Activated gamma-delta T cell (primary cell): Measurements from ENCODE around the gene PHF10.
"Not testable (repeated sequence)": the region's sequence is repeated elsewhere in the genome, so short reads cannot be mapped to it uniquely, and the experiment has no call there.

Experiments
- DNase-seq: peaks from one replicate; lab custom pipeline; 2025; lab: John Stamatoyannopoulos, UW

The PHF10 gene

DNA sequence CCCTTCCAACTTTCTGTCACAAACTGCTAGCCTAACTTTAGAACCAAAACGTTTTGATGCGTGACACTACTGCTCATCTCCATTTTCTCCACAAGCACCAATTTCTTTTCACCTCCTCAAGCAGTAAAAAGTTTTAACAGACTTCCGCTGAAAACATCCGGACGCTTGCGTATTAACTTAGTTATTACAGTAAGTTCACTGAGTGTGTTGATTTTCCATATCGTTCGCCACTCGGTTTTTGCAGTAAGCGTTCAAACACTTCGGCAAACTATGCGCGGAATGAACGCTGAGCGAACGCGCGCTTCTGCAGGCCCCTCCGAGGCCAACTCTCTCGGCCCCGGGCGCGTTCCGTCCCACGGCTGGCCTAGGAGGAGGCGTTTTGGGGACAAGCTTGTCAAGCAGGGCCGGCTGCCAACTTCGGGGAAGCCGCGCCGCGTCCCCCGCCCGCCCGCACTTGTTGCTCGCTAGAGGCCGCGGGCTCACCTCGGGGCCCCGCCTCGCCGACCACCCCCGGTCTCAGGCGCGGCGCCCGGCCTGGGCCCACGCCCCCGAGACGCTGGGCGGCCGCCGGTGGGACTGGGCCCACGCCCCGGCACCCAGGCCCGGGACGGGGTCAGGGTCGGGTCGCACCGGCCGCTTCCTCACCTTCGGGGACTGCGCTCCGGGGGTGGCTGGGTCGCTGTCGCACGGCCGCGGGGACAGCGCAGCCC, 945 bp downstream of the PHF10 start:
- peak; percentile 60 for DNase-seq

DNA sequence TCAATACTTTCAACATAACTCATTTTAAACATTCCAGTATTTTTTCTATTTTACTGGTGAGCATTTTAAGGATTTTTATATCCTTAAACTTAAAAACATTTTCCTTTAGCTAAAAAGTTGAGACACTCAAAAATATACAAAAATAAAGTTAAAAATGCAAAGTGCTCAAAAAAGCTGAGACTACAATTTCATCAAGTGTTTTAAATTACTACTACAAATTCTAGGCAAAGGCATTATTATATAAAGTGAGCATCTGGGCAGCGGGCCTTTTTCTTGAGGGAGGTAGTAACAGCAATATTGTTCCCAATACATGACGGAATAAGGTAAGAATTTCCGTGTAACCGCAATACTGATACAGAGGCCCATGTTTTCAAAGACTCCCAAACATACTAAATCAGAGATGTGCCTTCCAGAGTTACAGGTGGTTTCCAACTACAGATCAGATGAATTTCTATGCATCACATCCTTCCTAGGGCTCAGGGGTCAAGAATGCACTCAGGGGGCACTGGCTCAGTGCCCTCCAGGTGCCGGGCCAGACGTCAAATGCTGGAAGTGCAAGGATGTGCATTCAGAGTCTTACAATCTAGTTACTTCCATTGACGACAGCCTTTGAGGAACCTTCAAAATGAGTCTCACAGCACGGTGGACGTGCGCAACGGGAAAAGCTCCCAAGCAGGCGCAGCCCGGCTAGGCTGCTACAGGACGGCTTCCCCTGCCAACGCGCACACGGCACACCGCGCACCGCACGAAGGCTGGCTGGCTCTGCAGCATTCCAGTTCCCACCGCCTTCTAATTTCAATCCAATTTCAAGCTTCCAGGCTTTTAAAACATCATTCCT, 1.7 kb downstream of the PHF10 start:
- DNase-seq, result peak; percentile 16

DNA sequence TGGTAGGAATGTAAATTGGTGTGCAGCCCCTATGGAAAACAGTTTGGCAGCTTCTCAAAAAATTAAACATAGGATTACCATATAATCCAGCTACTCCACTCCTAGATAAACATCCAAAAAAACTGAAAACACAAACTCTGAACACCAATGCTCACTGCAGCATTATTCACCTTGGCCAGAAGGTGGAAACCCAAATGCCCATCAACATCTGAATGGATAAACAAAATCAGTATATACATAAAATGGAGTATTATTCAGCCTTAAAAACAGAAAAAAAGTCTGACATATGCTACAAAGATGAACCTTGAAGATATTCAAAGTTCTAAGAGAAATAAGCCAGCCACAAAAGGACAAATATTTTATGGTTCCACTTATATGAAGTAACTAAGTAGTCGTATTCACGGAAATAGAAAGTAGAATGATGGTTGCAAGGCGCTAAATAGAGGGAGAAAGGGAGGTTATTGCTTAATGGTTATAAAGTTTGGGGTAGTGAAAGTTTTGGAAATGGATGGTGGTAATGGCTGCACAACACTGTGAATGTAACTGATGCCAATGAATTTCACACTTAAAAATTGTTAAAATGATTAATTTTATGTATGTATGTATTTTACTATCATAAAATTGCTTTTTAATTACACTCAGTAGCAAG, 4.0 kb downstream of the PHF10 start:
- no peak for DNase-seq

DNA sequence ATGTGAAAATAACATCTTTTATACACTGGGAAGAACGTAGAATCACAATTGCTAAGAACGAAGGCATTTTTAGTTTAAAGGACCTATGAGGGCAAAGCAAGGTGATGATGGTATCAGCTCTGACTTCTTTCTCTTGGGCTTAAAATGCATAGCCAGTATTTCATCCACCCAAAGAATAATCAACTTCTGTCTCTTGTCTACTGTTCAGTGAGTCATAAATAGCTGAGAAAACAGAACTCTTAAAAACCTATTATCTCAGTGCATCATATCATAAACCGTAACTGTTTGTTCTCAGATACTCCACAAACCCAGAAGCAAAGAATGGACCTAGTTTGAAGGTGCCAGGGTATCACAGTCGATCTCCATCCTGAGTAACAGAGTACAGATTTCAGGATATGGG, 5.2 kb downstream of the PHF10 start:
- DNase-seq, result no peak

DNA sequence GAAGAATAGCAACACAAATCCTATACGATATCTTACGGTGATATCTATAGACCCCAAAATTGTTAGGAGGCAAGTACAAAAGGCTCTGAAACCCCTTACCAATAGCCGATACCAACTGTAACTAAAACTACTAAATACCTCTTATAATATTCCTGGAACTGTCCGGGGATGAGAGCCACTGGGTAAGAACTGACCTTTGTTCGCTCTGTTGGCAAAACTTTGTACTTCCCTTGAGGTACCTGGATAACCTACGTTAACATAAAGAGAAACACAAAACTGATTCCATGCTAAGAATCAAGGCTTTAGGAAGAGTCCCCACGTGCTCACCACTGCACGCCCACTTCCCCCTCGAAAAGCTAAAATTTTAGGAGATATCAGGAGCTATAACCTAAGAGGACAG, 9.7 kb downstream of the PHF10 start:
- DNase-seq, result no peak

DNA sequence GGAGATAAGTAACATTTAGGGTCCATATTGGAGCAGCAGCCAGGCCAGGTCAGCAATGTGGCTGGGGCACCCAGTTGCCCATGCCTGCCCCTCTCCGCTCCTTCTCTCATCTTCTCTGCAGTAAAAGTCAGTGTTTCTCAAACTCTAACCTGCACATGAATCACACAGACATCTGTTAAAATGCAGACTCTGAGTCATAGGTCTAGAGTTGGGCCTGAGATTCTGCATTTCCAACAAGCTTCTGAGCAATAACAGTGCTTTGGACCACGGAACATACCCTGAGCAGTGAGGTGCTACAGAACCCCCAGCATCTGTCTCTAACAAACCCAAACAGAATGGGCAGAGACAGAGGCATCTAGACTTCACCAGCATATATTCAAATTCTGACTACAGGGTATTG, 10.1 kb downstream of the PHF10 start:
- DNase-seq, result no peak

DNA sequence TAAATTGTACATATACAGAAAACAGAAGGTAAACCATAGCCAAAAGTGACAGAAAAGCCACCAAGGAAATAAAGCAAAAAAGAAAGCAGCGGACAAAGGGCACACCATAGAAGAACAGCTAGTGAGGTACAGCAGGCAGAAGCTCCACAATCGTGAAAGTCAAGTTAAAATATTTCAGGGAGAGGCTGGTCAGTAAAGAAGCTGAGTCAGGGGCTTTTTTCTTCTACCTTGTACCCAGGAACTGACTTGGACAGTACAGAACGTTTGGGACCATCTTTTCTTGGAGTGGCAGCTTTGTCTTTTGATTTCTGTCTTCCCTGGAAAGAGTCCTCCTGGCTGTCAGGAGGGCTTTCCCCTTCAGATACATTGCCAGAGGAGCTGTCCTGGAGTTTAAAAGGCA, 14.3 kb downstream of the PHF10 start:
- no peak for DNase-seq

DNA sequence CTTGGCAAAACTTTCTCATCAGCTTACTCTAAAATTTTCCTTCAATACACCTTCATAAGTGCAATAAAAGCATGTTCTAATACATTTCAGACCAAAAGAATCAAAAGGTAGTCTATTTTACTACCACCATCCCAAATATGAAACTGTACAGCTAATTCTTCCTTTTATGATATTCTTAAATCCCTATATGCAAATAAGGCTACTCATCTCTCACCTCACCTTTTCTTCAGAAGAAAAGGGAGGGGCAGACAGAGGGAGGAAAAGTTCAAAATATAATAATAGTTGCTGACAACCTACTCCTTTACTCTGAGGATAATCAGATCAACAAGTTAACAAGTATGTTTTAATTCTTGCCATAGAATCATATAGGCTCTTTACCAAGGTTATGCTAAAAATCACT, 15.0 kb downstream of the PHF10 start:
- DNase-seq, result no peak

DNA sequence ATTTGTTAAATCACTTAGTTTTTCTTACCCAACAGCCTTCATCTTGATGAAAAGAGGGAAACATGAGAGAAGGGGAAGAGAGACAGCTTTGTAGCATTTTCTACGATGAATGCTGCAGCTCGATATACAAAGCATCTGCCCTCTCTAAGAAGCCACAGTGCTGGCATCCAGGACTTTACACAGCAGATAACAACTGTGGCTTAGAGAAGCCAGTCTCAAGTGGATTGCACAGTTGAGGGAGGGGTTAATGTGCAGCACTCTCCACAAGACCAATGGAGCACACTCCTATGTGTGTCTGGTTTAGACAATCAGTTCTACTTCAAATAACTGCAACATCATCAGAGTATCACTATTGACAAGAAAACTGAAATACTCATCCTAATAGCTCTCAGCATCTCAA, 16.5 kb downstream of the PHF10 start:
- DNase-seq, result no peak

DNA sequence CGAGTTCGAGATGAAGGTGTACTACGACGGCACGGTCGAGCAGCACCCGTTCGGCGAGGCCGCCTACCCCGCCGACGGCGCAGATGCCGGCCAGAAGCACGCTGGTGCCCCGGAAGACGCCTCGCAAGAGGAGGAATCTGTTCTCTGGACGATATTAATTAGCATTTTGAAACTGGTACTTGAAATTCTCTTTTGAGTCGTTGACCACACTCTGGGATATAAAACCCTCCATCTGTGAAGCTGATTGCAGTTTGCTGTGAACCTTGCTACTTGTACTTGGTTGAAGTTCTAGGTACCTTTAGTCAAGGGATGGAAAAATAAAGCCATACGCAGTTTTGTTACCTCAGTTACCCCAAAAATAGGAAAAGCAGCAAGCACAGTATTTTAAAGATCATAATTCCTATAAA, 21.5 kb downstream of the PHF10 start:
- DNase-seq, result no peak

DNA sequence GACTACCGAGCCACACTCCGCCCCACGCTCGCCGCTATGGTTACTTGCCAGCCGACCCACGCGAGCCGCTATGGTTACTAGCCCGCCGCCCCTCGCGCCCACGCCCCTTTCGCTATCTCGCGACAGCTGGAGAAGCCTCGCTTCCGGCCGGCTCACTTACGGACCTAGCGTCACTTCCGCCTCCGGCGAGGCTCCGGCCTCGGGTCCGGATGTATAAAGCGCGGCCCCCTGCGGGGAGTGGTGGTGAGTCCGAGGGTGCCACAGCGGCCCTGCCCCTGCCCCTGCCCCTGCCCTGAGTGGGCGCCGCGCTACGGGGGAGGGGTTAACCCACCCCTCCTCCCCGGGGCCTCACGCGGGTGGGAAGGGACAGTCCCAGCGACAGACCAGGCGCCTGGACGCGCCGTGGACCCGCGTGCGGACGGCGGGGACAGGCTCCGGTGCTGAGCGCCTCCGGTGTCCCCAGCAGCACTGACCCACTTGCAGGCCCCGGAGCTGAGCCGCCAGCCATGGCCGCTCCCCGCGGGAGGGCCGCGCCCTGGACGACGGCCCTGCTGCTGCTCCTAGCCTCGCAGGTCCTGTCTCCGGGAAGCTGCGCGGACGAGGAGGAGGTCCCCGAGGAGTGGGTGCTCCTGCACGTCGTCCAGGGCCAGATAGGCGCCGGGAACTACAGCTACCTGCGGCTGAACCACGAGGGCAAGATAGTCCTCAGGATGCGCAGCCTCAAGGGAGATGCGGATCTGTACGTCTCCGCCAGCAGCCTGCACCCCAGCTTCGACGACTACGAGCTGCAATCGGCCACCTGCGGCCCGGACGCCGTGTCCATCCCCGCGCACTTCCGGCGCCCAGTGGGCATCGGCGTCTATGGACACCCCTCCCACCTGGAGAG, 22.1 kb downstream of the PHF10 start, which contains the start of the genes C6orf120 and WDR27:
C6orf120 (plus strand) TSS at position 173 of the 886 bp plus-strand sequence; CDS start at position 507, 334 bp downstream.
WDR27 (minus strand) TSS at position 76 of the 886 bp plus-strand sequence. CDS start 13,024 bp downstream, outside the sequence.
- DNase-seq, result peak; percentile 95

DNA sequence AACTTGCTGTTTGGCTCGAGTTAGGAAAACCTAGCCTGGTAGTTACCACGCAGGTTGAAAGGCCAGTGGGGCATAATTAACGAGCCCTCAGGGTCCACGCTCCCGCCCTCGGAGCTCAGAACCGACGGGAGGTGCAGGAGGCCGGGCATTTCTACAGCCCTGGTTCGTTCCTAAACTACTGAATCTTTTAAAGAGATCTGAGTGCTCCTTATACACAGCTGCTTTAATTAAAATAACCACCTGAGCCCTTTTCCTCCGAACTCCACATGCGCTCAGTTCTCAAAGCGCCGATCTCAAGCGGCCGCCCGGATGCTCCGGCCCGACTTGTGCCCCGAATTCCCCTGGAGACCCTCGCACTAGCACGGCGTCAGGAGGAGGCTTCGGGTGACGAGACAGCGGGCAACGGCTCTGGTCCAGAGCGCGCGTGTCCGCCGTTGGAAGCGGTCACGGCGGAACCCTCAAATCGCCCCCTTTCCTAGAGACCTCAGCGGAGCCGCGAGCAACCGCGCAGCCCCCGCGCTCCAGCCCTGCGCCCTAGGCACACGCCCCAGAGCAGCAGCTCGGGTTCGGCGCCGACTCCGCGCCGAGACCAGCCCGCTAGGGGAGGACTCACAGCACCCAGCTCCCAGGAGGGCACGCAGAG, 22.9 kb downstream of the PHF10 start:
- no peak for DNase-seq

DNA sequence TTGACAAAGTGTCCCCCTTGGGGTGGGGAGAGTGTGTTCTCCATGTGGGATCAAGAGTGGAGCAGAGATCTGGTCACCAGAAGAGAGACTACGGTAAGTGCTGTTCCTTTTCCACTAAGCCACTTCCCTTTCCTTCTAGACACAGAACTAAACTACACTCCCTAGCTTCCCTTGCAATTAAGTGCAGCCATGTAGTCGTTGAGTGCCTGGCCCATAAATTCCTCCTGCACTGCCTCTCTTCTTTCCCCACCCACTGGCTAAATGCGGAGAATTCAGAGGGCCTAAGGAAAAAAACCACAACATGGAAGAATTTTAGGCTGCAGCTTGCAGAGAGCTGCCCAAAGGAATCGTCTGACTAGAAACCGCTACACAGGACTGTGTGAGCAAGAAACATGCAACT, 24.0 kb downstream of the PHF10 start:
- DNase-seq, result no peak

DNA sequence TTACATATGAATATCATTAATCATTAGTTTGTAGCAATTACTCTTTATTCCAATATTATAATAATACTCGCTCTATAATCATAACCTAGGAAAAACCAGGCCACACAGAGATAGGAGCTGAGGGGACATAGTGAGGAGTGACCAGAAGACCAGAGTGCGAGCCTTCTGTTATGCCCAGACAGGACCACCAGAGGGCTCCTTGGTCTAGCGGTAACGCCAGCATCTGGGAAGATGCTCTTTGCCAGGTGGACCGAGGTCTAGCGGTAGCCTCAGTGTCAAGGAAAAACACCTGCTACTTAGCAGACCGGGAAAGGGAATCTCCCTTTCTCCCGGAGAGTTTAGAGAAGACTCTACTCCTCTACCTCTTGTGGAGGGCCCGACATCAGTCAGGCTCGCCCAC, 27.2 kb downstream of the PHF10 start:
- DNase-seq, result not testable (repeated sequence)

DNA sequence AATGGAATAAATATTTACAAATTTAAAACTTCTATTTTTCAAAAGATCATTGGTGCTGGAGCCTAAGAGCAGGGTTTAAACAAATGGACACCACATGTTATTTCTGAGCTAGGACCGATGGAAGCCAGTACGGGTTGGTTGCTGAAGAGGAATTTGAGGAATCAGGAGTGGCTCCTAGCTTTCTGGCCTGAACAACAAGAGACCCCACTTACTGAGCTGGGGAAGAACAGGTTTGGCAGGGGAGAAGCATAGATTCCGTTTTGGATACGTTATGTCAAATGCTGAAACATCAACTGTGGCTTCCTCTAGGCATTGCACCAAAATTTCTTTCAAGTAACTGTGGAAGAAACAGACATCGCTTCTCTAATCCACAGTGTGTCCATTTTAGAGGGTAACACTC, 29.2 kb downstream of the PHF10 start:
- DNase-seq, result no peak

DNA sequence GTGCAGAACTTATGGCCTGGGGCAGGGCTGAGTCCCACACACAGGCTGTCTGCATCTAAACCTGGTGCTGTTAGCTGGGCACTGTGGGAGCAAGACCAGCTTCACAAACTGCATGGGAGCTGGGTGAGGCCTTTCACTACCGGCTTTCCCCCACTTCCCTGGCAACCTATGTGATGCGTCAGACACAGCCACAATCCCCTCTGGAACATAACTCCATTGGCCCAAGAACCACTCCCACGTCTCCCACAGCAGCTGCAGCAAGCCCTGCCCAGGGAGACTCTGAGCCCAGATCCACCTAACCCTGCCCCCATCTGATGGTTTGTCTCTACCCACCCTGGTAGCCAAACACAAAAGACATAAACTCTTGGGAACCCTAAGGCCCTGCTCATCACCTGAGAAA, 31.8 kb downstream of the PHF10 start:
- DNase-seq, result no peak

DNA sequence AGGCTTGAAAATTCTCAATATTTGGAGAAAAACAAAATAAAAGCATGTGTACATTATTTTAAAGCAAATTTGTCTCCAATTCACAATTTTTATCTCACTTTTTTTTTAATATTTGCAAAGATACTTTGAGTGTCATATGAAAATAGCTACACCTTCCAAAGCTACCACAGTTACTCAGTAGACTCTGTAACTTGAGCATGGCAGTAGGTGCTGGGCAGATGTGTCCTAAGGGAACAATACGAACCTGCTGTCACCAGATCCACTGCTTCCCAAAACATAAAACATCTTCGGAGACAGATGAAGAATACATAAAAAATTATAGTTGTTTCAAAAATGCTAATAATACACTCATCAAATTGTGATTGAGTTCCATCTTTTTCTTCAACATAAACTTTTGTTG, 33.0 kb downstream of the PHF10 start:
- DNase-seq, result no peak

DNA sequence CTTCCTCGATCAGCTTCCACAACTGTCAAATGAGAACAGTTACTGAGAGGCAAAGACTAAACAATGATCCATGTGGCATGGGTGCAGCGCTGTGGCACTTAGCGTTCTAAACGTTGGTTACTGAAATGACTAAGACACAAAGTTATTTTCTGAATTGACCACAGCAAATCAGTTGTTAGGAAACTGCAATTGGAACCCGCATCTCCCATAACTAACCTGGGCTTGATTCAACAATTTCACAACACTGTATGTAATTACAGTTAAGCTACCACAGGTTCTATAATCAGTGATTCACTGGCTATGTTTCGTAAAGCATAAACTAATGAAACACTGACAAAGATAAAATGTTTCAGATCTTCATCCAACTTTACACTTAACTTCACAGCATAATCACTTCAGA, 35.0 kb downstream of the PHF10 start:
- no peak for DNase-seq

DNA sequence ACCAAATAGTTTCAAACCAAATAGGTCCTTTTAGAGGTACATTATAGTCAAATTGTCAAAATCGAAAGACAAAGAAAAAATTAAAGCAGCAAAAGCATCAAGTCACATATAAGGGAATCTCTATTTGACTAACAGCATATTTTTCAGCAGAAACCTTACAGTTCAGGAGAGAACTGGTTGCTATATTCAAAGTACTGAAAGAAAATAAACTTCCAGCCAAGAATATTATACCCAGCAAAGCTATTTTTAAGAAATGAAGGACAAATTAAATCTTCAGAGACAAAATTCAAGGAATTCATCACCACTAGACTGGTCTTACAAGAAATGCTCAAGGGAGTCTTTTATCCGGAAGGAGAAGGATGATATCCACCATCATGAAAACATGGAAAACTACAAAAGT, 38.4 kb downstream of the PHF10 start:
- no peak for DNase-seq

DNA sequence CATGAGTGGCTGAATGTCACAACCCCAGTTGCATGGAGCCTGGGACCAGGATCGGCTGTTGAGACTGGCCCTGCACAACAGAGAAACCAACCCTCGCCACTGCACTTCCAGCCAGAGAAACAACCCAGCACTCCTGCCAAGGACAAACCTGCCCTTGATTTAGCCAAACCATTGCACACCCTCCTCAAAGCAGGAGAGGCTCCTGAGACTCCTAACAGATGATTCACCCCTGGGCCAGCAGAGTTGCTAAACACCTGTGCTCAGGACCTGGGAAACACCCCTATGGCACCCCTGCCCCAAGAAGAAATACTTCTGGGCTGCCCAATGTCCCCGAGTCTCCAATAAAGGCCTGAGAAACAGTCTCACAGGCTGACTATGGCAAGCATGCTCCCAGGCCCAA, 40.2 kb downstream of the PHF10 start:
- no peak for DNase-seq

DNA sequence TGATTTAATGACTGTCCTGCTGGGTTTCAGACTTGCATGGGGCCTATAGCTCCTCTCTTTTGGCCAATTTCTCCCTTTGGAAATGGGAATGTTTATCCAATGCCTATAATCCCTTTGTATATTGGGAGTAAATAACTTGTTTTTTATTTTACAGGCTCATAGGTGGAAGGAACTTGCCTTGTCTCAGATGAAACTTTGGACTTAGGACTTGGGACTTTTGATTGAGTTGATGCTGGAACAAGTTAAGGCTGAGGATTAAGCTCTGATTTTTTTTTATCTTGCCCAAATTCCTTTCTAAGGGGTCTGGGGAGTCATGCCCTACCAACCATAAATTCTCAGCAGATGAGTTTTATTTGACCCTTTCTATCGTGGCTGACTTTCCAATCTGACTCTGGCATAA, 46.0 kb downstream of the PHF10 start:
- no peak for DNase-seq
